SK-N-SH treated with all-trans-retinoic acid at 6 μM for 48 hours (cell line): ENCODE data around the gene ANKRD11.

Source experiments
- ARNTL ChIP-seq: fragments of 450-650 bp; formaldehyde crosslinking; IDR thresholded peaks from 2 replicates; pipeline ENCODE4 v1.5.0; 2020; ENCODE audit warnings: low read depth, mild to moderate bottlenecking, moderate library complexity, borderline replicate concordance
- CREB5 ChIP-seq: fragments of 250-450 bp; sonication (Bioruptor Pico); IDR thresholded peaks from 2 replicates; pipeline ENCODE4 v1.5.1; 2020; ENCODE audit warnings: low read depth, mild to moderate bottlenecking, moderate library complexity
- CSDC2 ChIP-seq: fragments of 250-450 bp; sonication (Bioruptor Pico); IDR thresholded peaks from 2 replicates; pipeline ENCODE4 v1.5.0; 2020; ENCODE audit warnings: mild to moderate bottlenecking, moderate library complexity
- GLIS3 ChIP-seq: fragments of 250-450 bp; sonication (Bioruptor Pico); IDR thresholded peaks from 2 replicates; pipeline ENCODE4 v1.5.0; 2020; ENCODE audit warnings: mild to moderate bottlenecking, moderate library complexity
- OSR1 ChIP-seq: fragments of 250-450 bp; sonication (Bioruptor Pico); IDR thresholded peaks from 2 replicates; pipeline ENCODE4 v1.8.0; 2022; ENCODE audit warnings: moderate library complexity, mild to moderate bottlenecking, inconsistent platforms
- PATZ1 ChIP-seq: fragments of 250-450 bp; sonication (Bioruptor Pico); IDR thresholded peaks from 2 replicates; pipeline ENCODE4 v1.8.0; 2020; ENCODE audit warnings: mild to moderate bottlenecking, moderate library complexity, borderline replicate concordance
- POU6F1 ChIP-seq: fragments of 250-450 bp; sonication (Bioruptor Pico); IDR thresholded peaks from 2 replicates; pipeline ENCODE4 v1.8.0; 2021; ENCODE audit warnings: low read depth, mild to moderate bottlenecking, moderate library complexity, borderline replicate concordance
- RARB ChIP-seq: fragments of 250-450 bp; sonication (Bioruptor Pico); IDR thresholded peaks from 2 replicates; pipeline ENCODE4 v1.8.0; 2021; ENCODE audit warnings: mild to moderate bottlenecking, moderate library complexity
- TOX ChIP-seq: fragments of 250-450 bp; sonication (Bioruptor Pico); IDR thresholded peaks from 2 replicates; pipeline ENCODE4 v1.8.0; 2021; ENCODE audit warnings: mild to moderate bottlenecking, moderate library complexity, borderline replicate concordance
- ZFP30 ChIP-seq: fragments of 450-650 bp; formaldehyde crosslinking; IDR thresholded peaks from 2 replicates; pipeline ENCODE4 v1.5.0; 2022; ENCODE audit warnings: mild to moderate bottlenecking, moderate library complexity

- TF ChIP-seq CSDC2 (CRISPR knock-in tag) (no peak), TOX (no peak), PATZ1 (CRISPR knock-in tag) (no peak; the same call in 1 of the 2 replicates), GLIS3 (no peak), ZFP30 (no peak), RARB (CRISPR knock-in tag) (no peak), OSR1 (CRISPR knock-in tag) (no peak), ARNTL (CRISPR knock-in tag) (no peak), POU6F1 (CRISPR knock-in tag) (no peak), CREB5 (CRISPR knock-in tag) (no peak)
These were observed 17.7 kb upstream of the ANKRD11 start, which contains the start of gene SPG7 for GRCh38 chr16:89507834-89508590.
